HEK293 (cell line): ENCODE data around the gene BCAS3.

Experiments used
- CTCF ChIA-PET: fragments of 350-600 bp; formaldehyde crosslinking; extraction: SDS; loops from one replicate; lab custom pipeline; 2021; ENCODE audit warnings: antibody characterized with exemption; lab: Yijun Ruan, JAX
- POLR2A ChIA-PET: fragments of 300-600 bp; formaldehyde crosslinking; extraction: SDS; loops from one replicate; lab custom pipeline; 2020; ENCODE audit warnings: antibody characterized with exemption, inconsistent platforms; lab: Yijun Ruan, JAX
- H3K27ac ChIP-seq: fragments of 200-500 bp; sonication (Bioruptor generic); 2 replicates; pipeline ENCODE4 v1.5.1; 2014; ENCODE audit warnings: low read depth, low read length, control low read depth, inconsistent platforms; ENCODE audit errors: extremely low read depth
- H3K36me3 ChIP-seq, 2 experiments: fragments of 200-500 bp in 1 of 2; sonication (Bioruptor generic) in 1 of 2; 1 replicate in 1 of 2; 2 replicates in 1 of 2; pipeline ENCODE4 v1.5.1; 2014 to 2017; ENCODE audit warnings: inconsistent platforms in 2 of 2, low read length in 2 of 2; ENCODE audit not compliant: control insufficient read depth in 2 of 2, insufficient read depth in 1 of 2
- H3K4me1 ChIP-seq: fragments of 200-500 bp; sonication (Bioruptor generic); 2 replicates; pipeline ENCODE4 v1.5.1; 2014; ENCODE audit warnings: mild to moderate bottlenecking, low read length, inconsistent platforms; ENCODE audit not compliant: control insufficient read depth, insufficient read depth
- H3K4me3 ChIP-seq: 2 replicates; pipeline ENCODE4 v1.5.1; 2011; ENCODE audit warnings: low read depth, mild to moderate bottlenecking, control low read depth, low read length, moderate library complexity
- H3K9me3 ChIP-seq: fragments of 200-500 bp; sonication (Bioruptor generic); 2 replicates; pipeline ENCODE4 v1.5.1; 2014; ENCODE audit warnings: low read depth, low read length, inconsistent platforms; ENCODE audit not compliant: control insufficient read depth, insufficient read depth
- EGR2 ChIP-seq: fragments of 450-650 bp; formaldehyde crosslinking; IDR thresholded peaks from 2 replicates; pipeline ENCODE4 v1.5.1; 2016; ENCODE audit warnings: low read depth, missing biosample characterization, missing genetic modification characterization
- GLIS2 ChIP-seq: fragments of 450-650 bp; formaldehyde crosslinking; IDR thresholded peaks from 2 replicates; pipeline ENCODE4 v1.5.1; 2016; ENCODE audit warnings: missing biosample characterization, missing genetic modification characterization
- HOXC10 ChIP-seq: sonication (generic); formaldehyde crosslinking; IDR thresholded peaks from 2 replicates; pipeline ENCODE4 v1.8.1; 2023; ENCODE audit warnings: mild to moderate bottlenecking, missing genetic modification reagents
- KLF1 ChIP-seq: fragments of 450-650 bp; formaldehyde crosslinking; IDR thresholded peaks from 2 replicates; pipeline ENCODE4 v1.5.1; 2016; ENCODE audit warnings: missing biosample characterization, missing genetic modification characterization
- KLF17 ChIP-seq: fragments of 450-650 bp; formaldehyde crosslinking; IDR thresholded peaks from 2 replicates; pipeline ENCODE4 v1.5.1; 2016; ENCODE audit warnings: missing biosample characterization, missing genetic modification characterization
- MZF1 ChIP-seq: fragments of 450-650 bp; formaldehyde crosslinking; IDR thresholded peaks from 2 replicates; pipeline ENCODE4 v1.5.1; 2017; ENCODE audit warnings: missing biosample characterization, missing genetic modification characterization, borderline replicate concordance
- PRDM1 ChIP-seq: fragments of 450-650 bp; formaldehyde crosslinking; IDR thresholded peaks from 2 replicates; pipeline ENCODE4; 2016; ENCODE audit warnings: missing biosample characterization, missing genetic modification characterization
- PRDM10 ChIP-seq: fragments of 450-650 bp; formaldehyde crosslinking; IDR thresholded peaks from 2 replicates; pipeline ENCODE4 v1.5.1; 2016; ENCODE audit warnings: missing biosample characterization, missing genetic modification characterization
- SETDB1 ChIP-seq: IDR thresholded peaks from one replicate; pipeline ENCODE4 v1.6.1; 2017; ENCODE audit warnings: mild to moderate bottlenecking, low read length, moderate library complexity, mixed read lengths; ENCODE audit not compliant: insufficient read length
- ZBTB17 ChIP-seq: fragments of 450-650 bp; formaldehyde crosslinking; IDR thresholded peaks from 2 replicates; pipeline ENCODE4 v1.5.1; 2016; ENCODE audit warnings: missing biosample characterization, missing genetic modification characterization
- ZBTB48 ChIP-seq: fragments of 450-650 bp; formaldehyde crosslinking; IDR thresholded peaks from 2 replicates; pipeline ENCODE4 v1.5.1; 2016; ENCODE audit warnings: missing biosample characterization, missing genetic modification characterization
- ZBTB7A ChIP-seq: fragments of 450-650 bp; formaldehyde crosslinking; IDR thresholded peaks from 2 replicates; pipeline ENCODE4 v1.5.1; 2016; ENCODE audit warnings: low read depth, missing biosample characterization, missing genetic modification characterization
- ZNF132 ChIP-seq: fragments of 450-650 bp; formaldehyde crosslinking; IDR thresholded peaks from 2 replicates; pipeline ENCODE4 v1.5.1; 2017; ENCODE audit warnings: missing biosample characterization, missing genetic modification characterization, borderline replicate concordance
- ZNF19 ChIP-seq: fragments of 450-650 bp; formaldehyde crosslinking; IDR thresholded peaks from 2 replicates; pipeline ENCODE4; 2016; ENCODE audit warnings: missing biosample characterization, missing genetic modification characterization, low read depth
- ZNF2 ChIP-seq: fragments of 450-650 bp; formaldehyde crosslinking; IDR thresholded peaks from 2 replicates; pipeline ENCODE4 v1.5.1; 2016; ENCODE audit warnings: missing biosample characterization, missing genetic modification characterization
- ZNF248 ChIP-seq: fragments of 450-650 bp; formaldehyde crosslinking; IDR thresholded peaks from 2 replicates; pipeline ENCODE4 v1.5.1; 2017; ENCODE audit warnings: missing biosample characterization, missing genetic modification characterization
- ZNF350 ChIP-seq: fragments of 450-650 bp; formaldehyde crosslinking; IDR thresholded peaks from 2 replicates; pipeline ENCODE4 v1.5.0; 2017; ENCODE audit warnings: missing biosample characterization, mild to moderate bottlenecking, missing genetic modification characterization
- ZNF843 ChIP-seq: fragments of 450-650 bp; formaldehyde crosslinking; IDR thresholded peaks from 2 replicates; pipeline ENCODE4 v1.5.1; 2016; ENCODE audit warnings: missing biosample characterization, missing genetic modification characterization
- TF ChIP-seq, protein P1 (sequence below): fragments of 450-650 bp; formaldehyde crosslinking; IDR thresholded peaks from 2 replicates; pipeline ENCODE4 v1.5.1; 2016; ENCODE audit warnings: missing biosample characterization, missing genetic modification characterization
- TF ChIP-seq, protein P2 (sequence below): fragments of 450-650 bp; formaldehyde crosslinking; conservative IDR thresholded peaks from 2 replicates; pipeline ENCODE4 v1.5.1; 2016; ENCODE audit warnings: low read depth, missing biosample characterization, missing genetic modification characterization

The BCAS3 gene

DNA sequence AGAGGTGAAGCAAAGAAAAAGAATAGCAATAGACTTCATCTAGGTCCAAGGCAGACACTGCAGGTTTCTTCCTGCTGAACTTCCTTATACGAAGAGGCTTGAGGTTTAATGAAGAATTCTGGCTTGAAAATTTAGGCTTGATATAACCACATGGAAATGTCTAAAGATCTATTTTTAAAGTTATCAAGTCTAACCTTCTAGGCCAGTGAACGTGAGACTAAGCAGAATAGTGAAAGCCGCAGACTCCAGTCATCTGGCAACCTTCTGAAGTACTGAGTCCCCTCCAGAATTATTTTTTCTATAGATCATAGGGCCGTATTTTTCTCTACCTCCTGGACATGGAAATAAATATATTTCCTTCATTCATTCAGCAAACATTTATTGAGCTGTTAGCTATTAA, 333.6 kb downstream of the BCAS3 start (continued):
- TF ChIP-seq PRDM10 (tag by site-specific recombination): no peak

DNA sequence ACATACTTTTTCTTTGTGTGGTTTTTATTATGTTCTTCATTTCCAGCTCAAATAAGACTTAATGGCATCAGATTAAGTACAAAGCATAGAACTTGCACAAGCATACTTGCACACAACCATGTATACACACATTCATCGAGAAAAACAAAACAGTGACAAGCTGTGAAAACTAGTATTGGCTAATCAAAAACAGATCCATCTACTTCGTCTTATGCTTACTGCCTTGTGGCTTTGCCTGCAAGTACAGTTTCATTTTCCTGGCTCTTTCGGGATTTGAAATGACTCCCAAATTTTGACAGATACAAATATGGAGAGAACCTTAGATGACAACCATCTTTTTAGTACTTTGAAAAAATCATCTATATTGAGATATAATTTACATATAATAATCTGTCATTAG, 338.3 kb downstream of the BCAS3 start:
- Histone ChIP-seq H3K4me3 (no peak overlapping the region), H3K27ac (no peak overlapping the region), H3K36me3 (peaks cover 0 to 6% of the 10 kb centered on the region in 2 experiments; a peak in 1 of 3 replicates), H3K4me1 (no peaks in the 10 kb centered on the region), H3K9me3 (no peaks in the 10 kb centered on the region)
- TF ChIP-seq ZNF2 (tag by site-specific recombination) (no peak), SETDB1 (no peak), ZNF248 (tag by site-specific recombination) (no peak), KLF1 (tag by site-specific recombination) (no peak), ZNF843 (tag by site-specific recombination) (no peak), ZNF19 (tag by site-specific recombination) (no peak), MZF1 (tag by site-specific recombination) (no peak), GLIS2 (no peak), EGR2 (tag by site-specific recombination) (no peak), ZBTB7A (tag by site-specific recombination) (no peak)
- TF ChIP-seq, protein P1, sequence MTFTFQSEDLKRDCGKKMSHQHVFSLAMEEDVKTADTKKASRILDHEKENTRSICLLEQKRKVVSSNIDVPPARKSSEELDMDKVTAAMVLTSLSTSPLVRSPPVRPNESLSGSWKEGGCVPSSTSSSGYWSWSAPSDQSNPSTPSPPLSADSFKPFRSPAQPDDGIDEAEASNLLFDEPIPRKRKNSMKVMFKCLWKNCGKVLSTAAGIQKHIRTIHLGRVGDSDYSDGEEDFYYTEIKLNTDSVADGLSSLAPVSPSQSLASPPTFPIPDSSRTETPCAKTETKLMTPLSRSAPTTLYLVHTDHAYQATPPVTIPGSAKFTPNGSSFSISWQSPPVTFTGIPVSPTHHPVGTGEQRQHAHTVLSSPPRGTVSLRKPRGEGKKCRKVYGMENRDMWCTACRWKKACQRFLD: no peak
- POLR2A ChIA-PET: no interaction called here
- CTCF ChIA-PET: interaction anchor here (0.6 to 1.1 kb wide), 2 partner anchors 295 to 323 kb away, joined by 3 to 6 read pairs; no protein-coding TSS in a partner anchor

DNA sequence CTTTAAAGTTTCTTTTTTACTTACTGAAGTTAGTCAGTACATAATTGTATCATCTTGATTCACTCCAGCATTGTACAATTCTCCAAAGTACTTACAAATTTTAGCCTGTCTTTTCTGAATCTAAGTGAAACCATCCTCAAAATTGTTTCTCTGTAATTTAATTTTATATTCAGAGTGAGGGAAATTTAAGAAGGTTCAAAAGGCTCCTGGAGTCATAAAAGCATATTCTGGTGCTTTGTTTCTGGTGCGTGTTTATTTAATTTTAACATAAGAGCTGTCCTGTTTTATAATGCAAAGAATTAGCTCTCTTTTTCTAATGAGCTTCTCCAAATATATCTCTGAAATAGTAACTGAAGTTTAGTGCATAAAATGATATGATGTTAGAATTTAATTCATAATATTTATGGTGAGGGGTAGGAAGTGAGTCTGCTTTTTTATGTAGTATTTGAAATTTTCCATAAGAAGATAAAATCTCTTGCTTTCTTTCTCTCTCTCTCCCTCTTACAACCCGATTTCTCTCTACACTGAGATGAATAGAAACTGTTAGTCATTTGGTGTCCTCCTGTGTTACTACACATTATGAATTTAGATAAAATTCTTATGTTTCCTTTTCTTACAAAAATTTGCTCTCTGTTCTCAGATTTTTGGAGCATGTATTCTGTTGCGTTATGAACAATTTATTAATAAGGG, 339.8 kb downstream of the BCAS3 start:
- Histone ChIP-seq H3K9me3 (no peaks in the 10 kb centered on the region), H3K4me3 (no peak overlapping the region), H3K4me1 (no peaks in the 10 kb centered on the region), H3K27ac (no peak overlapping the region), H3K36me3 (peaks cover 0 to 6% of the 10 kb centered on the region in 2 experiments; a peak in 1 of 3 replicates)
- ChIA-PET CTCF (interaction anchor here (0.9 kb wide), 1 partner anchor 395 kb away, joined by 3 read pairs; no protein-coding TSS in a partner anchor), POLR2A (no interaction called here)
- TF ChIP-seq HOXC10 (CRISPR knock-in tag): no peak
- no peak for TF ChIP-seq ZBTB17
- TF ChIP-seq ZNF350 (tag by site-specific recombination): no peak
- no peak for TF ChIP-seq PRDM1
- TF ChIP-seq ZBTB48 (tag by site-specific recombination): no peak
- TF ChIP-seq, protein P2, sequence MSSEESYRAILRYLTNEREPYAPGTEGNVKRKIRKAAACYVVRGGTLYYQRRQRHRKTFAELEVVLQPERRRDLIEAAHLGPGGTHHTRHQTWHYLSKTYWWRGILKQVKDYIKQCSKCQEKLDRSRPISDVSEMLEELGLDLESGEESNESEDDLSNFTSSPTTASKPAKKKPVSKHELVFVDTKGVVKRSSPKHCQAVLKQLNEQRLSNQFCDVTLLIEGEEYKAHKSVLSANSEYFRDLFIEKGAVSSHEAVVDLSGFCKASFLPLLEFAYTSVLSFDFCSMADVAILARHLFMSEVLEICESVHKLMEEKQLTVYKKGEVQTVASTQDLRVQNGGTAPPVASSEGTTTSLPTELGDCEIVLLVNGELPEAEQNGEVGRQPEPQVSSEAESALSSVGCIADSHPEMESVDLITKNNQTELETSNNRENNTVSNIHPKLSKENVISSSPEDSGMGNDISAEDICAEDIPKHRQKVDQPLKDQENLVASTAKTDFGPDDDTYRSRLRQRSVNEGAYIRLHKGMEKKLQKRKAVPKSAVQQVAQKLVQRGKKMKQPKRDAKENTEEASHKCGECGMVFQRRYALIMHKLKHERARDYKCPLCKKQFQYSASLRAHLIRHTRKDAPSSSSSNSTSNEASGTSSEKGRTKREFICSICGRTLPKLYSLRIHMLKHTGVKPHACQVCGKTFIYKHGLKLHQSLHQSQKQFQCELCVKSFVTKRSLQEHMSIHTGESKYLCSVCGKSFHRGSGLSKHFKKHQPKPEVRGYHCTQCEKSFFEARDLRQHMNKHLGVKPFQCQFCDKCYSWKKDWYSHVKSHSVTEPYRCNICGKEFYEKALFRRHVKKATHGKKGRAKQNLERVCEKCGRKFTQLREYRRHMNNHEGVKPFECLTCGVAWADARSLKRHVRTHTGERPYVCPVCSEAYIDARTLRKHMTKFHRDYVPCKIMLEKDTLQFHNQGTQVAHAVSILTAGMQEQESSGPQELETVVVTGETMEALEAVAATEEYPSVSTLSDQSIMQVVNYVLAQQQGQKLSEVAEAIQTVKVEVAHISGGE (tag by site-specific recombination): no peak
- TF ChIP-seq KLF17 (tag by site-specific recombination): no peak
- no peak for TF ChIP-seq ZNF132 (tag by site-specific recombination)
- TF ChIP-seq PRDM10 (tag by site-specific recombination): no peak
- no peak for TF ChIP-seq MZF1 (tag by site-specific recombination)
